ENCODE measurements around the gene COPZ2.
"Not testable (repeated sequence)": the region's sequence is repeated elsewhere in the genome, so short reads cannot be mapped to it uniquely, and the experiment has no call there.

The COPZ2 gene, protein sequence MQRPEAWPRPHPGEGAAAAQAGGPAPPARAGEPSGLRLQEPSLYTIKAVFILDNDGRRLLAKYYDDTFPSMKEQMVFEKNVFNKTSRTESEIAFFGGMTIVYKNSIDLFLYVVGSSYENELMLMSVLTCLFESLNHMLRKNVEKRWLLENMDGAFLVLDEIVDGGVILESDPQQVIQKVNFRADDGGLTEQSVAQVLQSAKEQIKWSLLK

DNA sequence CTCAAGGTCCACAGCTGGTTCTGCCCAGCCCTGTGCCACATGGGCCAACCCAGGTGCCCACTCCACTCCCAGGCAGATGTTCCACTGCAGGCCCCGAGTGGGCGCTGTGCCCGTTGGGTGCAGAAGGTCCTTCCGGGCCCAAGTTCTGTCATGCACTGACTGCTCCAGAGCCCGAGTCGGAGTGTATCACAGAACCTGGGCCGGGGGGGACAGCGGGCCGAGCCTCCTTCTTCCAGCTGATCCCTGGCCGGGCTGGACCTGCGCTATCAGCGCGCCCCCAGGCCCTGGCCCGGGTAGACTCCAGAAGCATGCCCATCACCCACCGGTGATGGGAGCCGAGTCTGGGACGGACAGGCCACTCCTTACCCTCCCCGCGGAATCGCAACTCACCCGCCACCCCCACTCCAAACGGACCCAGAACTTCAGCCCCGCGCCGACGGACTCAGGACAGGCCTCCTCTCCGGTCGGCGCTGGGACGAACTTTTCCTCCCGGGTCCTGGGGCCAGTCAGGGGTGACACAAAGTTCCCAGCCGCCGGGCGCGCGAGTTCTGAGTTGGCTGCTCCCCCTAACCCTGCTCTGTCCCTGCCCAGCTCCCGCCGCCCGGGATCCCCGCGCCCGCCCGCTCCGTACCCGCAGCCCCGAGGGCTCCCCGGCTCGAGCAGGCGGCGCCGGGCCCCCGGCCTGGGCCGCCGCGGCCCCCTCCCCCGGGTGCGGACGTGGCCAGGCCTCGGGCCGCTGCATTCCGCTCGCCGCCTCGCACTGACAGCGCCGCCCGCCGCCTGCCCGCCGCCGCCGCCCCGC, at the start of gene COPZ2:
Gene COPZ2, minus strand, starts transcription at position 762 of the 802 bp plus-strand sequence. Its CDS starts 20 bp downstream, at position 742.
- DNase-seq (ENCODE audit: low read depth, low spot score): no peak
- H3K27ac ChIP-seq: no peak within 1 kb of the TSS

GRCh38 chr17:48084932-48085331, 47.3 kb upstream of the COPZ2 start:
- no peak for DNase-seq (ENCODE audit: low read depth, low spot score)
- no peak overlapping the region for H3K27ac ChIP-seq

- H3K27ac ChIP-seq: no peak overlapping the region
- DNase-seq (ENCODE audit: low read depth, low spot score): no peak
Measured at GRCh38 chr17:48081858-48082257, 44.3 kb upstream of the COPZ2 start.

DNA sequence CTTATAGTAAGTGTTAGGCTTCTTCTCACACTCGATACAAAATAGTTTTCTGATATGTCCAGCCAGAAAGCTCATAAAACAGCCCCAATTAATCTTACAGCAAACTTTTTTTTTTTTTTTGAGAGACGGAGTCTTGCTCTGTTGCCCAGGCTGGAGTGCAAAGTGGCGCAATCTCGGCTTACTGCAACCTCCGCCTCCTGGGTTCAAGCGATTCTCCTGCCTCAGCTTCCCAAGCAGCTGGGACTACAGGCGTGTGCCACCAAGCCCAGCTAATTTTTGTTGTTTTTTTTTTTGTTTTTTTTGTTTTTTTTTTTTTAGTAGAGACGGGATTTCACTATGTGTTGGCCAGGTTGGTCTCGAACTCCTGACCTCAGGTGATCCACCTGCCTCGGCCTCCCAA, 39.6 kb upstream of the COPZ2 start:
- DNase-seq (ENCODE audit: low read depth, low spot score); H3K27ac ChIP-seq: not testable (repeated sequence)

DNA sequence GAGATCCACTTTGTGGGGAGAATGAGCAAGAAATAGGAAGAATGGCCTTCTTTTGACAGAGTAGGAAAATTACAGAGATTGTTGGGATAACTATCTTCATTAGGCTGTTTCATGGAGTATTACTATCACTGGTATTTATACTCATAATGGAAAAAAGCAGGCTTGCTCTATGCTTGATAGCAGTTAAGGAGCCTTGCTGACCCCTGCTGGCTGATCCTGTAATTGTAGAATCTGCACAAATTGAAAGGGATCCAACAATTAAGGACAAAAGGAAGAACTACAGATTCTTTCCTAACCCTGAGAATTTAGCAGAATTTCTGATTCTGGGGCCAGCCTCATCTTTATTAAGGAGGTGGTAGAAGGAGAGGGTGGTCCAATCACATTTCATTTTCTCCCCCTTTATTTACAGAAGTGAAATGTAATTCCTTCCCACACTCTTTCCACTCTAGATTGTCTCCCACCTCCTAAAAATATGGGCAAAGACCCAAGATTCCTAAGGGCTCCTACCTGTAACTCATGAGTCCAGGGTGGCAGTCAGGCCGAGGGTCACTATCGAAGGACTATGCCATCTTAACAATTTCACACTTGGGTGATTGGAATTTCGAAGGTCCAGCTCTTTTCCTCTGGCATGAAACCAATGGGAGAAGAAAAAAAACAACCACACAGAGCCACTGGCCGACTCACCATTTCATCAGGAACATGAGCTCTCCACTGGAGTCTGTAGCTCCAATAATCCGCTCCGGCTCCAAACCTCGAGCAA, 36.9 kb upstream of the COPZ2 start:
- H3K27ac ChIP-seq: no peak overlapping the region
- no peak for DNase-seq (ENCODE audit: low read depth, low spot score)

DNA sequence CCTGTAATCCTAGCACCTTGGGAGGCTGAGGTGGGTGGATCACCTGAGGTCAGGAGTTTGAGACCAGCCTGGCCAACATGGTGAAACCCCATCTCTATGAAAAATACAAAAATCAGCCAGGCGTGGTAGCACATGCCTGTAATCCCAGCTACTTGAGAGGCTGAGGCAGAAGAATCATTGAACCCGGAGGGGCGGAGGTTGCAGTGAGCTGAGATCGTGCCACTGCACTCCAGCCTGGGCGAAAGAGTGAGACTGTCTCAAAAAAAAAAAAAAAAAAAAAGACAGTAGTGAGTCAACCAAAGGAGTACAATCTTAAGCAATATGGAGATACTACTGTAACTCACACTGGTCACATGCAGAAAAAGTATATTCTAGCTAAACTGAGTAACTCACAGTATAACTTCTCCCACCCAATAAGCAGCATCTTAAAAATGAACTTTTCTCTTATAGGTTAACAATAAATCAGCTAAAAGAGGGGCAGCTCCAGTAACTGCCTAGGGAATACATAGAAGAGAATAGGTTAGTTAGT, 36.0 kb upstream of the COPZ2 start:
- not testable (repeated sequence) for DNase-seq (ENCODE audit: low read depth, low spot score); H3K27ac ChIP-seq

- DNase-seq (ENCODE audit: low read depth, low spot score); H3K27ac ChIP-seq: not testable (repeated sequence)
Measured at GRCh38 chr17:48072811-48073210, 35.2 kb upstream of the COPZ2 start.

- DNase-seq (ENCODE audit: low read depth, low spot score): no peak
- no peak overlapping the region for H3K27ac ChIP-seq
Measured at GRCh38 chr17:48071654-48072053, 34.1 kb upstream of the COPZ2 start.

DNA sequence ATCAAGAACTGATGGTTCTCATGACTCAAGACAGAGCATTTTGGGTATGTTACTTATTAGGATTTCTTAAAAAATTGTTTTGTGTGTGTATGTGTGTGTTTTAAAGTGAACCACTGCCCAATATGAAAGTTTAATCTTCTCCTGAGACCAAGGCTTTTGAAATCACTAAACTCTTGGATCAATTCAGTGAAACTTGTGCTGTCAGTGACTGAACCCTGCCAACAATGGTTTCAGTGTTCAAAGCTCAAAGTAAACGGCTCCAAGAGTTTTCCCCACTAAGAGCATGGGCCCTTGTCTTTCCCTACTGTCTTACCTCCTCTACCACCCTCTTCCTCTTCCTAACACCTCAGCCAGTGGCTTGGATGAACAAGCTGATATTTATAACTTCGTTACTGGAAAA, 32.6 kb upstream of the COPZ2 start:
- DNase-seq (ENCODE audit: low read depth, low spot score): no peak
- peak overlapping the region; percentile 6 for H3K27ac ChIP-seq

DNA sequence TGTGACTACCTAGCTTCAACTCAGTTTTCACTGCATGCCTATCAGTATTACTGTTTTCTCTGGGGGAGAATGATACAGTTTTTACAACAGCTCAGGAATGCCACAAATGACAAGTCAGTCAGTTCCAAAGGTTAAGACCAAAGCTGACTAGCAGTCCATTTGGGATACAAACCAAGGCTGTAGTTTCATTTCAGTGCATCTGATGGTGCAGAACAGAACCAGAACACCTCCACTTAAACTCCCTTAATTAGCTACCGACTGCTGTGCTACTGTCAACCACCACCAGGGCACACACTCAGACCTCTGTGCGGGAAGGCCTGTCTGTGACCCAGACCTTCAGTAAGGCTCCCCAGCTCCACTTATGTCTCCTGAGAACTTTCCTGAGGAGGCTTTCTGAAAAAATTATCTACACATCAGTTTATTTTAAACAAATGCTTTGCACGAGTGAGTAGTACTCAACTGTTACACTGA, 30.9 kb upstream of the COPZ2 start:
- no peak for DNase-seq (ENCODE audit: low read depth, low spot score)
- peak overlapping the region; percentile 35 for H3K27ac ChIP-seq

GRCh38 chr17:48067808-48068207, 30.2 kb upstream of the COPZ2 start:
- DNase-seq (ENCODE audit: low read depth, low spot score): not testable (repeated sequence)
- peak overlapping the region; percentile 35 for H3K27ac ChIP-seq

DNA sequence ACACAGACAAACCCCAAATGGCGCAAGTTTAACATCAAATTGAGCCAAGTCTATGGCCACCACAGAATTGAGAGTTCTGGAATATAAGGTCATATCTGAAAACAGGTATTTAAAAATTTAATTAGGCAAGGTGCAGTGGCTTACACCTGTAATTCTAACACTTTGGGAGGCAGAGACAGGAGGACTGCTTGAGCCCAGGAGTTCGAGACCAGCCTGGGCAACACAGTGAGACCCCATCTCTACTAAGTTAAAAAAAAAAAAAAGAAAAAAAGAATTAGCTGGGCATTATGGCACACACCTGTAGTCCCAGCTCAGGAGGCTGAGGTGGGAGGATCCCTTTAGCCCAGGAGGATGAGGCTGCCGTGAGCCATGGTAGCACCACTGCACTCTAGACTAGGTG, 29.6 kb upstream of the COPZ2 start:
- DNase-seq (ENCODE audit: low read depth, low spot score): no peak
- H3K27ac ChIP-seq: peak overlapping the region; percentile 35

DNA sequence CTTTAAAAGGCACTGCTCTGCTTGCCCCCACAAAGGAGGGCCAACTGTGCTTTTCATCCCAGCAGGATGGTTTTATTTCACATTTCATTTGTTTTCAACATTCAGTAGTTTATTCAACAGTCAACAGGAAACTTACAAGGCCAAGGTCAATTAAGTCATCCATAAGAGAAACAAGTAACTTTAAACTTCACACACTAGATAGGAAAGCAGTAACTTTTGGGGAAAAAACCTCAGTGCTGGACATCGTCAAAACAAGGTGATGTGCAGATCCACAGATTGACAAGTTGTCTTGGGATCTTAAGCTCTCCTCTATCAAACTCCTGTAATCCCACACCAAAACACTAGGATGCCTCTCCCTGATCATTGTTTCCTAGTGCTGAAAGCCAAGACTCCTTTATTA, 29.1 kb upstream of the COPZ2 start:
- no peak for DNase-seq (ENCODE audit: low read depth, low spot score)
- H3K27ac ChIP-seq: peak overlapping the region; percentile 41

DNA sequence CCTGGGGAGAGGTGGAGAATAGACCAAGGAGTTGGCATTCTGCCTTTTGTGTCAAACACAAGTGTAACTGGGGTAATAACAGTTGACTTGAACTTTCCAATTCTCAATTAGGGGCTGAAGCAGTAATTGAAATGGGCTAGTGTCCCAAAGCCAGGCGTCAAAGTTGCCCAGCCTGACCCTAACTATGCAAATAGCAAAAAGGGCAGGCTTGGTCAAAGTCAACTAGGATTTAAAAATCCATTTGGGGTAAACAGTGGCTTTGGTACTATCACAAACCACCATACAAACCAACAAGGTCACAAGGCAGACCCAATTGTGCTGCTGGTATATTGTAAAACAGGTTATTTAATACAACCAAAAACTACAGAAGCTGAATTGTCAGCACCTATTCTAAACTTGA, 28.6 kb upstream of the COPZ2 start:
- DNase-seq (ENCODE audit: low read depth, low spot score): no peak
- H3K27ac ChIP-seq: peak overlapping the region; percentile 41

DNA sequence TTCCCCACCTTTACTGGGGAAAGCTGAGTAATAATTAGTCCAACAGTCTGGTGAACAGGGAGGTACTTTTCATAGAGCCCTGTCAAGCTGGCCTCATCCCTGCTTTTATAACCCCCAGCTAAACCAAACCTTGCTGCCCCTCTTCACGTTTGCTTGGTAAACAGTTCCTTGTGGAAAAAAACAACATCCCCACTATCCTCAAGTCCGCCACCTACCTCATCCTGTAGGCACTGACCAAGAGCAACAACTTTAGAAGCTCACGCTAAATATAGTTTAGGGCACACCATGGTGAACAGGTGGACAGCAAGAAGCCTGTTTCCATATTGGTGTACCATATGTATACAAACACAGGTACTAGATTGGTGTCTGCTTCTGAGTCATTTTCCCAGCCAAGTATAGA, 27.0 kb upstream of the COPZ2 start:
- H3K27ac ChIP-seq: peak overlapping the region; percentile 41

GRCh38 chr17:48062273-48062672, 24.7 kb upstream of the COPZ2 start:
- DNase-seq (ENCODE audit: low read depth, low spot score): no peak
- H3K27ac ChIP-seq: peak overlapping the region; percentile 41

More for the DNA sequence above, 27.0 kb upstream of the COPZ2 start:
- no peak for DNase-seq (ENCODE audit: low read depth, low spot score)

DNA sequence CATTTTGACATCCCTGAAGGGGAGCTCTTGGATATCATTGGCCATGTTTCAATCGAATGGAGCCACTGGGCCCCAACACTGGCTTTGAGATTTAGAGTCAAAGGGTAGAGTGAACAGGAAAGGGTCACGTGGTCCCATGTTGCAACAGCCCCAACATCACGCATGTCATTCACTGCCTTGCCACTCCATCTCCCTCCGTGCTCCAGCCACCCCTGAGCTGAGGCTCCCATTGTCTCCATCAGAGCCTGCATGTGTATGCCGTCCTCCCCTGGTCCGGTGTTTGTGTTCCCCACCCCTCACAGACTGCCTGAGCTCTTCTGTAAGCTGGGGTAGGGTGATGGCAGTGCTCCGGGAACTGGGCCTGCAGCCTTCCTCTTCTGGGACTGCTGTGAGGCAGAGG, 22.7 kb upstream of the COPZ2 start:
- no peak for DNase-seq (ENCODE audit: low read depth, low spot score)
- H3K27ac ChIP-seq: peak overlapping the region; percentile 31

- peak overlapping the region; percentile 96 for H3K27ac ChIP-seq
- no peak for DNase-seq (ENCODE audit: low read depth, low spot score)
Measured at GRCh38 chr17:48059125-48059668, 21.6 kb upstream of the COPZ2 start.

GRCh38 chr17:48058393-48059124, 21.0 kb upstream of the COPZ2 start:
- peak overlapping the region; percentile 96 for H3K27ac ChIP-seq
- DNase-seq (ENCODE audit: low read depth, low spot score): no peak

DNA sequence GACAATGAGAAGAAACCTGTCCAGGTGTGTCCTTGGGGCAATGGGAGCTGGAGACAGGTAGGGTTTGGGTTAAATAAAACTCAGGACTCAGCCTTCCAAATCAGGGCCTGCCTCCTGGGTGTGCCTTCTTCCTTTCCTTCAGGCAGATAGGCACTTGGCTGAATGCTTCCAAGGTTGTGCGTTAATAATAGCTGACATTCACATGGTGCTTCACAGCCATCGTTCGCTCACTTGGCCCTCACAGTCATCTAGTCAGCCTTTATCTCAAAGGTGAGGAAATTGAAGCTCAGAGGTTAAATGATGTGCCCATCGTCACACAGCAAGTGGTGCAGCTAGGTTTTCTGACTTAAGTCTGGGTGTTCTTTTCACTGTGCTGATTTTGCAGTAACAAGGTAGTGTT, 20.0 kb upstream of the COPZ2 start:
- H3K27ac ChIP-seq: peak overlapping the region; percentile 96
- no peak for DNase-seq (ENCODE audit: low read depth, low spot score)

Data from epithelial cell of prostate (primary cell).